ENCODE results near the gene COL24A1.

The COL24A1 gene

DNA sequence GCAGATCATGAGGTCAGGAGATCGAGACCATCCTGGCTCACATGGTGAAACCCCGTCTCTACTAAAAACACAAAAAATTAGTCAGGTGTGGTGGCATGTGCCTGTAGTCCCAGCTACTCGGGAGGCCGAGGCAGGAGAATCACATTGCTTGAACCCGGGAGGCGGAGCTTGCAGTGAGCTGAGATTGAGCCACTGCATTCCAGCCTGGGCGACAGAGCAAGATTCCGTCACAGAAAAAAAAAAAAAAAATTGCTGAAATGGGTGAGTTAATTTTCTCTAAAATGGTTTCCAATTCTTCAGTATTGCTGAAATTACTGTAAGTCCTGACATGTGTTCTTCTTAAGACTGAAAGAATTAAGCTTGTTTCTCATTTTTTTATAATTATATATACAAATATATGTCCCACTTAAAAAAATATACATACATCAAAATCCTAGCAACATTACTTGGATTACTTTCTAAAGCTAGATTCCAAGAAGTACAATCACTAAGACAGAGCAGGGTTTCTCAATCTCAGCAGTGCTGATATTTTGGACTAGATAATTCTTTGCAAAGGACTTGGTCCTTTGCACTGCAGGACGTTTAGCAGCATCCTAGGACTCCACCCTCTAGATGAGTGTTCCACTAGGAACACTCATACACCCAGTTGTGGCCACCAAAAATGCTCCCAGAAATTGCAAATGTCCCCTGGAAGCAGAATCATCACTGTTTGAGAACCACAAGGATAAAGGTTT, 473.1 kb downstream of the COL24A1 start:
- DNase-seq (ENCODE audit: low spot score): no peak

DNA sequence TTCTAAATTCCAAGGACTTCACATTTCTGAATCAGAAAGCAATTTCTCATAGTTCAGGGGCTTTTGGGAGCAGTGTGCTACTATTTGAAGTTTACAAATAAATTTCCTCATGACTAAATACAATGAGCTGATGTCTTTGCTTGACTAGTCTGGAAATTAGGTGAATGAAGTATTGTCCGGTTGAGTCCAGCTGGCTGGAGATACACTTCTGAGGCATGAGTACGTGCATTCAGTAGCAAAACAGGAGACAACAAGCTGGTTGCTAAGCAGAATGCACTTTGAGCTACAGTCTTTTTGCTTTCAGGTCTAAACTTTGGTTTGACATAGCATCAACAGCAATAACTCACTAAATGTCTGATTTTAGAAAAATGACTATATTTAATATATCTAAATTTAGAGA, 475.5 kb downstream of the COL24A1 start:
- no peak for DNase-seq (ENCODE audit: low spot score)
